GM19467 (cell line): ENCODE measurements around the gene FOXC2.
A peak's percentile ranks its signal among the peaks of the same experiment; 100 is the strongest.

Experiments
- ATAC-seq: cut with Tn5 transposase; IDR thresholded peaks from one replicate; pipeline ENCODE4 v1.9.1; 2021; ENCODE audit warnings: mild to moderate bottlenecking, moderate library complexity; ENCODE audit not compliant: unreplicated experiment

Gene FOXC2

DNA sequence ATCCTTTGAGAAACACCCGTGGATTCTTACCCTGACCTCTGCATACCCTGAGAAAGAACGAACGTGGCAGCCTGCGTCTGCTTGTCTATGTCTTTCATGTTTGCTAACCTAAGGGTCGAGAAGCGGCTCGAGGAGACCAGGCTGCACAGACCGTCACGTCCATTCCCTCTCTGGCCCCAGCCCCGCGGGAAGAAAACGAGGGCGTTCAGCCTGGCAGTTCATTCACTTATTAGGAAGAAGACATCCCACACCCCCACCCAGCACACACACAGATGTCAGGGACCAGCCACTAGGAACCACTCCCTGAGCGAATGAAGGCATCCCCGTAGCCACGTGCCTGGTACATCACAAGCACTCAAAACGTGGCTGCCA is 10.9 kb upstream of the FOXC2 start:
- no peak for ATAC-seq

GRCh38 chr16:86556576-86556975 is 10.1 kb upstream of the FOXC2 start:
- ATAC-seq = no peak

GRCh38 chr16:86557587-86557986 is 9.0 kb upstream of the FOXC2 start:
- ATAC-seq = no peak

GRCh38 chr16:86558355-86559193 is 8.1 kb upstream of the FOXC2 start:
- ATAC-seq = no peak

DNA sequence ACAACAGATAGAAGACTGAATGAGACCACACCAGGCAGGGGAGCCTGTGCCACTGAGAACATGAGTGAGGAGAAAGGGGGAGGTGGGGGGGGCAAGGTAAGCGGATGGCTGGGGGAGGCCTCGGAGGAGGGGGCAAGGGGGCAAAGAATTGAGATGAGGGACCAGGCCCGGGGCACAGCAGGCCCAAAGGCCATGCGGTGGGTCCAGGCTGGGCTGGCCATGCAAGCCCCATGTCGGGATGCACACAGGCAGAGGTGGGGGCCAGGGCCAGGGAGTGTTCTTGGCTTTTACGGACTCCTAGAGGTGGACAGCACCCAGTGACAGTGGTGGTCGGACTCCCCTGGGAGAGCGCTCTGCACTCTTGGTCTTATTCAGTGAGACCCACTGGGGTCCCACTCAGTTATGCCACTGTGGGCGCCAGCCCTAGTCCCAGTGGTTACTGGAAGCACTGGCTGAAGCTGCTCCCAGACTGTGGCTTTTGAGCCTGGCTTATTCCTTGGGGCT is 6.8 kb upstream of the FOXC2 start:
- no peak for ATAC-seq

DNA sequence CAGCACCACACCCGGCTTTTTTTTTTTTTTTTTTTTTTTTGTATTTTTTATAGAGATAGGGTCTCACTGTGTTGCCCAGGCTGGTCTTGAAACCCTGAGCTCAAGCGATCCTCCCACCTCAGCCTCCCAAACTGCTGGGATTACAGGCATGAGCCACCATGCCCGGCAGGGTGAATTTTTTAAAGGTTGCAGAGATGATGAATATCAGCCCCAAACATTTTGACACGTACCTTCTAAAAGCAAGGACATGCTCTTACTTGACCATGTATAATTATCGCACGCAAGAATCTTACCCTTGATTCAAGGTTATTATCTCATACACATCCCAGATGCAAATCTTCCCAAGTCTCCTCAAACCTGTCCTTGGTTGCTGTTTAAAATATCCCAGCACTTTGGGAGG is 4.3 kb upstream of the FOXC2 start:
- ATAC-seq = no peak

DNA sequence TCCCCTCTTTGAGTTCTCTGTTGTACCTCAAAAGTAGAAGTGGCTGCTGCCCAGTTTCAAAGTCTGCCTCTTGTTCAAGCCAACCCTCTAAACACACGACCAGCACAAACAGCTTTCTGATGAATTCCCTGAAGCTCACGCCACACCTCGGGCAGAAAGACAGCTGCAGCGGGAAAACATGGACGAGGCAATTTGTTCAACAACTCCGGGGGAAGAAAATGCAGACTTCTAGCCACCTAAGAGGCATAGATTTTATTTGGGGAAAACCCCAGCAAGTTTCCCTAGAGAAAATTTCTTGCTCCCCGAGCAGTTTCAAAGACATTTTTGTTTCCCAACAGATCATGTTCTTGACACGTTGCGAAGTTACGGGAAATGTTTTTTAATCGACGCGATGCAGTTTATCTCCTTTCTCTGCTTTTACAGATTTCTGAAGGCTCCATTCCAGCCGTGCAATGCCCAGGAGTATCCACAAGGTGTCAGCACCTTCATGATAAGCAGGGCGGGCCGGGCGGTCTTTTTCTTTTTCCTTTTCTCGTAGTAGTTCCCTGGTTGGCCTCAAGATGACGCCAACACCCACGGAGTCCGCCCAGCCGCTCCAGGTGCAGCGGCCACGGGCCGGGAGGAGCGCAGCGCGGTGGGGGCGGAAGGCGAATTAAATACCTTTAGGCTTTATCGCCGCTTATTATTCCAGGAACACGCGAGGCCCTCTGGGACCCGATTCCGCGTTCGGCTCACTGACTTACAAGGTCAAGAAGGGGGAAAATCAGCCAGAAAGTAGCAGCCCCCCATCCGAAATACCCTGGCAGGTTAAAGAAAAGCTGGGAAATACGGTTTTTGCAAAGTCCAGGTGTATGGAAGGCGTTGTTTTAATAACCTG is 2.9 kb upstream of the FOXC2 start:
- peak; percentile 57 for ATAC-seq

DNA sequence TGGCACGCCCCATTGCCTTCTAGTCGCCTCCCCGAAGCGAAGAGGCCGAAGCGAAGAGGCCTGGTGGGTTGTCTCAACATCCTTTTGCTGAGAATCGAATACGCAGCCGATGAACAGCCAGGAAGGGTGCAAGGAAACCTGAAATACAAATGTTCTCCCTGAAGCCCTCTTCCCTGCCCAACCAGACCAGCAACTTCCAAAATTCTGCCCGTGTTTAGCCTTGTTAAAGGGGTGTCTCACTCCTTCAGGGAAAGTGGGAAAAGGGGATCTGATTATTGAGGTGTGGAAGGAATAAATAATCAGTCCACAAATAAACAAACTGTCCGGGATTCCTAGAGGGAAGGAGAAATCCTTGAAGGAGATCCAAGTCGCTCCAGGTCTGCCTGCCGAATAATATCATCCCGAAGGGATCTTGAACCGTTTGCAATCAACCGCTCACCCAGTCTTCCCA is 1.4 kb upstream of the FOXC2 start:
- no peak for ATAC-seq

GRCh38 chr16:86565644-86566511 is 751 bp upstream of the FOXC2 start:
- no peak for ATAC-seq

DNA sequence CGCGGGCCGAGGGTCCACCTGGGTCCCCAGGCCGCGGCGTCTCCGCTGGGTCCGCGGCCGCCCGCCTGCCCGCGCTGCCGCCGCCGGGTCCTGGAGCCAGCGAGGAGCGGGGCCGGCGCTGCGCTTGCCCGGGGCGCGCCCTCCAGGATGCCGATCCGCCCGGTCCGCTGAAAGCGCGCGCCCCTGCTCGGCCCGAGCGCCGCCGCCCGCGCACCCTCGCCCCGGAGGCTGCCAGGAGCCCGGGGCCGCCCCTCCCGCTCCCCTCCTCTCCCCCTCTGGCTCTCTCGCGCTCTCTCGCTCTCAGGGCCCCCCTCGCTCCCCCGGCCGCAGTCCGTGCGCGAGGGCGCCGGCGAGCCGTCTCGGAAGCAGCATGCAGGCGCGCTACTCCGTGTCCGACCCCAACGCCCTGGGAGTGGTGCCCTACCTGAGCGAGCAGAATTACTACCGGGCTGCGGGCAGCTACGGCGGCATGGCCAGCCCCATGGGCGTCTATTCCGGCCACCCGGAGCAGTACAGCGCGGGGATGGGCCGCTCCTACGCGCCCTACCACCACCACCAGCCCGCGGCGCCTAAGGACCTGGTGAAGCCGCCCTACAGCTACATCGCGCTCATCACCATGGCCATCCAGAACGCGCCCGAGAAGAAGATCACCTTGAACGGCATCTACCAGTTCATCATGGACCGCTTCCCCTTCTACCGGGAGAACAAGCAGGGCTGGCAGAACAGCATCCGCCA is 504 bp downstream of the FOXC2 start:
- ATAC-seq = no peak

DNA sequence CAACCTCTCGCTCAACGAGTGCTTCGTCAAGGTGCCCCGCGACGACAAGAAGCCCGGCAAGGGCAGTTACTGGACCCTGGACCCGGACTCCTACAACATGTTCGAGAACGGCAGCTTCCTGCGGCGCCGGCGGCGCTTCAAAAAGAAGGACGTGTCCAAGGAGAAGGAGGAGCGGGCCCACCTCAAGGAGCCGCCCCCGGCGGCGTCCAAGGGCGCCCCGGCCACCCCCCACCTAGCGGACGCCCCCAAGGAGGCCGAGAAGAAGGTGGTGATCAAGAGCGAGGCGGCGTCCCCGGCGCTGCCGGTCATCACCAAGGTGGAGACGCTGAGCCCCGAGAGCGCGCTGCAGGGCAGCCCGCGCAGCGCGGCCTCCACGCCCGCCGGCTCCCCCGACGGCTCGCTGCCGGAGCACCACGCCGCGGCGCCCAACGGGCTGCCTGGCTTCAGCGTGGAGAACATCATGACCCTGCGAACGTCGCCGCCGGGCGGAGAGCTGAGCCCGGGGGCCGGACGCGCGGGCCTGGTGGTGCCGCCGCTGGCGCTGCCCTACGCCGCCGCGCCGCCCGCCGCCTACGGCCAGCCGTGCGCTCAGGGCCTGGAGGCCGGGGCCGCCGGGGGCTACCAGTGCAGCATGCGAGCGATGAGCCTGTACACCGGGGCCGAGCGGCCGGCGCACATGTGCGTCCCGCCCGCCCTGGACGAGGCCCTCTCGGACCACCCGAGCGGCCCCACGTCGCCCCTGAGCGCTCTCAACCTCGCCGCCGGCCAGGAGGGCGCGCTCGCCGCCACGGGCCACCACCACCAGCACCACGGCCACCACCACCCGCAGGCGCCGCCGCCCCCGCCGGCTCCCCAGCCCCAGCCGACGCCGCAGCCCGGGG is 1.3 kb downstream of the FOXC2 start:
- no peak for ATAC-seq

GRCh38 chr16:86568677-86569623 is 2.3 kb downstream of the FOXC2 start:
- no peak for ATAC-seq

- no peak for ATAC-seq
These were observed 3.2 kb downstream of the FOXC2 start for GRCh38 chr16:86569701-86570447.

GRCh38 chr16:86570558-86571529 is 4.2 kb downstream of the FOXC2 start:
- ATAC-seq = no peak

DNA sequence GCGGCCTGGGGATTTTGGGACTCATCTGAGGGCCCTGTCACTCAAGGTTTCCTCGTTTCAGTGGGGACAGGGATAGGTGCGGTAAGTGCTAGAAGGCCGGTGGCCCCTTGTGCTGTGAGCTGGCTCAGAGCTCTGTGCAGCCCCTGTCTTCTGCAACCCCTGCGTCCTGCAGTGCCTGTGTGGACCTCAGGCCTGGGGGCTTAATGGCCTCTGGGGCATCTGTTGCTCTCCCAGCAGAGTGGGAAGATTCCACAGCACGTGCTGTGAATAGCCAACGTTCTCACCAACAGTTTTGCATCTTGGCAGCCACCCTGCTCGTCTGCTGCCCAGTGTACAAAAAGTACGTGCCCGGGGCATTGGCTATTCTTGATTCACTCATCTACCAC is 4.9 kb downstream of the FOXC2 start:
- no peak for ATAC-seq

DNA sequence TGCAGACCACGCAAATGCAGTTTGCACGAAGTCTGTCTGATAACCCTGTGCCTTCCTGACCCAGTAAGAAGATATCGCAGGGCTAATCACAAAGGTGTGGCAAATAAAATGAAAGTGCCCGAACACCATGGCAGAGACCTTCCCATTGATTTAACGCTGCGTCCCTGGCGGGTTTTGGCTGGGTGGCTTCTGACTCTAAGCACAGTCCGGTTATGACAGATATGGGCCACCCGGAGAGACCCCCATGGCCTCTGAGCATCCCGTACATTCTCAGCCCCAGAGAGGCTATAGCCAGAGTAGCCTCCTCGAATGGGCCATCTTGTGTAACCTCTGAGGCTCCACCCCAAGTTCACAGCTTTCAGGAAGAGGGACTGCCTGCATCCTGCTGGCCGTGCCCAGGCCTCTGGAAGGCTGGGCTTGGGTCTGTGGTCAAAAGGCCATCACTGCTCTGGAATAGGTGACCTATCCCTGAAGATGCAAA is 5.5 kb downstream of the FOXC2 start:
- ATAC-seq = no peak
